Stimulated activated CD4-positive, alpha-beta T cell treated with anti-CD3 and anti-CD28 coated beads, Interleukin-1b, Interleukin-23, amount 100 ng/mL, for 4 hours (primary cell): Measurements from ENCODE around the gene PPP6C.
"Not testable (repeated sequence)": the region's sequence is repeated elsewhere in the genome, so short reads cannot be mapped to it uniquely, and the experiment has no call there.

Experiments
- DNase-seq, 2 donors: peaks; one replicate each; pipeline ENCODE4 v3.0.0-alpha.2; 2020; ENCODE audit warnings: low read depth in 2 of 2

PPP6C gene

DNA sequence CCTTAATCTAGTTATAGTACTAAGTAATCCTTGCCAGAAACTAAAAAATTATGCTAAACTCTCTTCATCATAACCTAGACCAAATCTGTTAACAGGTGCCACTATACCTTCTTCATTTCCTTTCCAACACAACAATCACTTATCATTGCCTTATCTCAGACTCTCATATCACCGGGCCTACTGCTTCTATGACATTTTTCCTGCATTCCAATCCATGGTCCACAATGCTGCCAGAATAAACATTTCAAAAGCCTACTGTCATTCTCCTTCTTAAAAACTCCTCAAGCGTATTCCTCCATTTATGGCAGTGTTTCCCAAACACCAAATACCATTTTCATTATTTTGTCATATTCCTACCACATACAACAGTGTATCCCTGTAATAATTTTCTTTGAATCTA lies 6.5 kb downstream of the PPP6C start:
- no peak for DNase-seq

DNA sequence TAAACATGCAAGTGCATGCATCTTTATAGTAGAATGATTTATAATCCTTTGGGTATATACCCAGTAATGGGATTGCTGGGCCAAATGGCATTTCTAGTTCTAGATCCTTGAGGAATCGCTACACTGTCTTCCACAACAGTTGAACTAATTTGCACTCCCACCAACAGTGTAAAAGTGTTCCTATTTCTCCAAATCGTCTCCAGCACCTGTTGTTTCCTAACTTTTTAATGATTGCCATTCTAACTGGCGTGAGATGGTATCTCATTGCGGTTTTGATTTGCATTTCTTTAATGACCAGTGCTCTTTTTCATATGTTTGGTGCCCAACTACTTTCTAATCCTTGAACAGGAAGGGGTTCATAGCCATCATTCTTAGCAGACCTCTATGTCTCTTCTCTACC lies 7.8 kb downstream of the PPP6C start:
- not testable (repeated sequence) for DNase-seq

DNA sequence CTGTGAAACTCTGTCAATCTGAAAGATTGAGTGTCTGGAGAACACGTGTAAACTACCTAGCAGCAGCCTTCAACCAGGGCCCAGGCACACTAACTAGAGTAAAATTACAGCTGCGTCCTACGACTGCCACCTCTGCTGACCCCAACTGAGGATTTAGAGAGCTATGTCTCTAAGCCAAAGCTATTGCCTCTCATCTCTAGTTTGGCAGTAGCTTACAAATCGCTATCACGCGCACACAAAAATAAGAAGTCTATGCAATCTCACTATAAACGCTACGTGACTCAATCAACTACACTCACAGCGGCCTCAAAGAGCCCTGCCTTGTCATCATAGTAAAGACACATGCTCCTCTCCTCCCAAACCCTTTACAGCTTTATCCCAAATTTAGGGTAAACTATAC lies 8.7 kb downstream of the PPP6C start:
- DNase-seq, result no peak

DNA sequence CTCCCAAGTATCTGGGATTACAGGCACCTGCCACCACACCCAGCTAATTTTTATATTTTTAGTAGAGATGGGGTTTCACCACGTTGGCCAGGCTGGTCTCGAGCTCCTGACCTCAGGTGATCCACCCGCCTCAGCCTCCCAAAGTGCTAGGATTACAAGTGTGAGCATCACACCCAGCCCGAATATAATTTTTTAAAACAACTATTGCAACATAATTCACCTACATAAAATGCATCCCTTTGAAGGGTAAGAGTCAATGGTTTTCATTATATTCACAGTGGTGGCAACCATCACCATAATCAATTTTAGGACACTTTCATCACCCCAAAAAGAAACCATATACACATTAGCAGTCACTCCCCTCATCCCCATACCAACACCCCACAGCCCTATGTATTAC lies 9.8 kb downstream of the PPP6C start:
- DNase-seq, result not testable (repeated sequence)

DNA sequence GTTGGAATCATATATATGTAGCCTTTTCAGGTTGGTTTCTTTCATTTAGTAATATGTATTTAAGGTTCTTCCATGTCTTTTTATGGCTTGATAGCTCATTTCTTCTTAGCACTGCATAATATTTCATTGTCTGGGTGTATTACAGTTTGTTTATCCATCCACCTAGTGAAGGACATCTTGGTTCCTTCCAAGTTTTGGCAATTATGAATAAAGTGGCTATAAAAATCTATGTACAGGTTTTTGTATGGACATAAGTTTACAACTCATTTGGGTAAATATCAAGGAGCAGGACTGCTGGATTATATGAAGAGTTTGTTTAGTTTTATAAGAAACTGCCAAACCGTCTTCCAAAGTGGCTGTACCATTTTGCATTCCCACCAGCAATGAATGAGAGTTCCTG lies 11.7 kb downstream of the PPP6C start:
- DNase-seq, result no peak

DNA sequence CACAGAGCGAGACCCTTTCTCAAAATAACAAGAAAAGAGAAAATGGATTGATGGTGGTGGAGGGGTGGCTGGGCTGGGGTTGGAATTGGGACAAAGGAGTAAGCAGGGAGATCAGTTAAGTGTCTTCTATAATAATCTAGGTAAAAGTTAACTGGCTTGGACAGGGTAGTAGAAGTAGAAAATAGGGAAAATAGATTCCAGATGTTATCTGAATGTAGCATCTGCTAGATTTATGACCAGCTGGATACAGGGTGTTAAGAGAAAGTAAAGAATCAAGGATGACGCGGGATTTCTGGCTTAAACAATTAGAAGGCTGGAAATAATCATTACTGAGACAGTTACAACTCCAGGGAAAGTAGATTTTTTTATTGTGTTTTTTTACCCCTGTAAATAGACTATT lies 13.0 kb downstream of the PPP6C start:
- no peak for DNase-seq

DNA sequence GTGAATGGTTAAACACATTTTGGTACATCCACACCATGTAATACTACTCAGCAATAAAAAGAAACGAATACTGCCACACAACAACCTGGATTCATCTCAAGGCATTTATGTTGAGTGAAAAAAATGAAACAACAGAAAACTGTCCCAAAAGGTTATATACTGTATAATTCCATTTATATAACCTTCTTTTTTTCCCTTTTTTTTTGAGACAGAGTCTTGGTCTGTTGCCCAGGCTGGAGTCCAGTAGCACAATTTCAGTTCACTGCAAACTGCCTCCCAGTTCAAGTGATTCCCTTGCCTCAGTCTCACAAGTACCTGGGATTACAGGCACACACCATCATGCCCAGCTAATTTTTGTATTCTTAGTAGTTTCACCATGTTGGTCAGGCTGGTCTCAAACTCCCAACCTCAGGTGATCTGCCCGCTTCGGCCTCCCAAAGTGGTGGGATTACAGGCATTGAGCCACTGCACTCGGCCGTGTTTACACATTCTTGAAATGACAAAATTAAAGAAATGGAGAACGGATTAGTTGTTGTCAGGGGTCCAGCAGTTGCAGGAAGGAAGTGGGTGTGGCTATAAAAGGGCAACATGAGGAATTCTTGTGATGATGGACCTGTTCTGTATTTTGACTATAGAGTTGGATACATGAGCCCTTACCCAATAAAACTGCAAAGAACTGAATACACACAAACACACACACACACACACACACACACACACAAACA lies 17.4 kb downstream of the PPP6C start:
- DNase-seq, result no peak

DNA sequence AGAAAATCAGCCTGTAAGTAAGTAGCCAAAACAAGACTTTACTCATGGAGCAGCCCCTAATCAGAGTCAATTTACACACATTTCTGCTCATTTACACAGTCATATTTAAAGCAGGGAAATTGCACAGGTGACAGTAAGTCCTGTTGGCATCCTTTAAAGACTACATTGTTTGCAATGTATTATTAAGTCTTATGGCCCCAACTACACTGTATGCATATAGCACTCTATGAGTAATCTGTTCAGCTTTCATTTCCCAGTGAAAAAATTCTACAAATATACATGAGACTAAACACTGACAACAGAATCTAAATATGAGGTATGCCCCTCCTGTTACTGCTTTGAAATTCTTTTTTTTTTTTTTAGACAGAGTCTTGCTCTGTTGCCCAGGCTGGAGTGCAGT lies 19.7 kb downstream of the PPP6C start:
- DNase-seq, result no peak

DNA sequence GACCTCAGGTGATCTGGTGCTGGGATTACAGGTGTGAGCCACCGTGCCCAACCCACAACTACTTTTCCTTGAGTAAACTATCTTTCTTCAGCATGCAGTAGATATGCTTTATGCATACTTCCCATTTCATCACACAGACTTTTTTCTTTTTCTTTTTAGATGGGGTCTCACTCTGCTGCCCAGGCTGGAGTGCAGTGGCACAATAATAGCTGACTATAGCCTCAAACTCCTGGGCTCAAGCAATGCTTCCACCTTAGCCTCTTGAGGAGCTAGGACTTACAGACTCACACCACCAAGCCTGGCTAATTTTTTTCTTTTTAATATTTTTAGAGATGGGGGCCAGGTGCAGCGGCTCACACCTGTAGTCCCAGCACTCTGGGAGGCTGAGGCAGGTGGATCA lies 22.8 kb downstream of the PPP6C start:
- no peak for DNase-seq

DNA sequence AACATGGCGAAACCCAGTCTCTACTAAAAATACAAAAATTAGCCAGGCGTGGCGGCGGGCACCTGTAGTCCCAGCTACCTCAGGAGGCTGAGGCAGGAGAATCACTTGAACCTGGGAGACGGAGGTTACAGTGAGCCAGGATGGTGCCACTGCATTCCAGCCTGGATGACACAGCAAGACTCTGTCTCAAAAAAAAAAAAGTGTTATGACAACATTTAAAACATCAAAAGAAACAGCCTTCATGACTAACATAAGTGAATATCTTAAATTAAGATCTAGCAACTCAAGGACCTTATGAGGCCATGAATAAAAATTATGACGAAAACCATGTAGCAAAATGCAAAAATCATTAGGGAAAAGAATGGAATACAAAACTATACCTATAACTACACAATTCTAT lies 26.7 kb downstream of the PPP6C start:
- not testable (repeated sequence) for DNase-seq

DNA sequence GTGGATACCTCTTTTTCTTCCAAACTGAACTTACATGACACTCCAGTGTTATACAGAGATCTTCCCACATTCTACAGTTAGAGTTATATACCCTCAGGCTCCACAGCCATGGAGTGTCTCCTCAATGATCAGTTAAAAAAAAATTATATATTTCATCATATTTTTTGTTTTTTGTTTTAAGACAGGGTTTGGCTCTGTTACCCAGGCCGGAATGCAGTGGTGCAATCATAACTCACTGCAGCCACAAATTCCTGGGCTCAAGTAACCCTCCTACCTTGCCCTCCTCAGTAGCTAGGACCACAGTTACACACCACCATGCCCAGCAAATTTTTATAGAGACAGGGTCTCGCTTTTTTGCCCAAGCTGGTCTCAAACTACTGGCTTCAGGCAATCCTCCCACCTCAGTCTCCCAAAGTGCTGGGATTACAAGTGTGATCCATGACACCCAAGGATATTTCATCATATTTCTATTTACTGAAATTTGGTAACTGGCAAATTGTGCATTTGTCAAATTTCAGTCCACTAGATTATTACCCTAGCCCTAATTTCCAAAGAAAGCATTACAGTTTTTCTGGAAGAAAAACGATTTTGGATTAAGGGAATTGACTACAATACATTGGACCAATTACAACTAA lies 28.2 kb downstream of the PPP6C start:
- DNase-seq, result no peak

DNA sequence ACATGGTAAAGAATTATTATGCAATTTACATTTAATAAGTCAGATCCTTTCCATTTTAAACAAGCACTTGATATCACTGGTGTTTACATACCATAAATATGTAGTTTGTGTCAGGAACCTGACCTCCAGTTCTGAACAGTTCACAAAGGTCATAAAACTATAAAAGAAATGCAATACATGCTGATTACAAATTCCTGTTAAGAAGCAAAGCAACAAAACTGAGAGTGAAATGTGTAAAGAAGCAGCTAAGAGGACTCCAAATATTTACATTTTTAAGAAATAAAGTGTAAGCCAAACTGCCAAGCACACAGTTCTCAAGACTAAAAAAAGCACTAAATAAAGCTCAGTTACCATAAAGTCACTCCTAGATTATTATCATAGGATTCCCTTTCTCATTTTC lies 28.9 kb downstream of the PPP6C start:
- DNase-seq, result no peak

DNA sequence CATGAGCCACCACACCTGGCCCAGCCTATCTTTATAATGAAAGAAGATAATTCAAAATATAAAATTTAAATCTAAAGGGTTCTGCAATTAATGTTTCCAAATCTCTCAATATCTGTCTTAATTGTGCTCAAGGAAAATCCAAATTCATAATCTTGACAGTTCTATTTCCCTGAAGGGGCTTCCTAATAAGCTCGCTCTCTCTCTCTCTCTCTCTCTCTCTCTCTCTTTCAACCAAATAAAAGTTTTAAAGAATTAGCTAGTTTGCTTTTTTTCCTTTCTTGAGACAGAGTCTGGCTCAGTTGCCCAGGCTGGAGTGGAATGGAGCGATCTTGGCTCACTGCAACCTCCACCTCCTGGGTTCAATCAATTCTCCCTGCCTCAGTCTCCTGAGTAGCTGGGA lies 33.1 kb downstream of the PPP6C start:
- DNase-seq, result no peak

DNA sequence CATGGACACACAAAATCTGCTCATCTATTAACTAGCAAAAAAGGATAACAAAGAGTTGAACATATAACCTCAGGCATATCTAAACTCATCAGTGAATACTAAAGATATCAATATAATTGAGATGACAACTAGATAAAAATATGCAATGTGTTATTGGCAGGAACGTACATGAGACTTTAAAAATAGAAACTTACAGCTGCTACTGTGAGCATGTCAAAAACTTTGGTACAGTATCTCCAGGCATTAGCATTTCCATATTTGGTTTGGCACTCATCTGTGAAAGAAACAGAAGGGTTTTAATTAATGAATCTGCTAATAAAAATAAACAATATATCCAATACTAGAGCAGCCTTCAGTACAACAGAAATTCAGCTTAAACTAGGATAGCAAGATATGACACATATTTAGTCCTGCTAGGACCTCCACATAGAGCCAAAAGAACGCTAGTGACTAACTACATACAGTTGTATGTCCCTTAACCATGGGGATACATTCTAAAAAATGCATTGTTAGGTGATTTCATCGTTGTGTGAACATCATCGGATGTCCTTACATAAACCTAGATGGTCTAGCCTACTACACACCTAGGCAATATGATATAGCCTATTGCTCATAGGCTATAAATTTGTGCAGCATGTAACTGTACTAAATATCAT lies 35.8 kb downstream of the PPP6C start:
- no peak for DNase-seq

DNA sequence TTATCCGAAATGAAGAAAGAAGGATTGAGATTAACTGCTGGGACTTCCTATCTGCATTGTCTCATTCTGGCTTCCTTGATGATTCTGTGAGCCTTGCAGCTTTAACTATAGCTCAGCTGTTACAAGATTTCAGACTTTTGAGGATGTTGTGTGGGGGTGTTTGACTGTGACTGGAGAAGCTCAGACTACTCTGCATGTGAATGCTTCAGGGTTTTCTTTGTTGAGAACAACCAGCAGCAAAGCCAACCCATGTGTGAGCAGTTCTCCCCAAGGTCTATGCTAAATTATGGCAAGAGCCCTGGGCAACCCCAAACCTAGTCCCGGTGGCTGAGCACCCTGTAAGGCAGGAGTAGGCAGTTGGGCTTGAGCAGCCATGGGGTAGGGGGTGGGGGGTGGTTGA lies 37.9 kb downstream of the PPP6C start:
- no peak for DNase-seq

DNA sequence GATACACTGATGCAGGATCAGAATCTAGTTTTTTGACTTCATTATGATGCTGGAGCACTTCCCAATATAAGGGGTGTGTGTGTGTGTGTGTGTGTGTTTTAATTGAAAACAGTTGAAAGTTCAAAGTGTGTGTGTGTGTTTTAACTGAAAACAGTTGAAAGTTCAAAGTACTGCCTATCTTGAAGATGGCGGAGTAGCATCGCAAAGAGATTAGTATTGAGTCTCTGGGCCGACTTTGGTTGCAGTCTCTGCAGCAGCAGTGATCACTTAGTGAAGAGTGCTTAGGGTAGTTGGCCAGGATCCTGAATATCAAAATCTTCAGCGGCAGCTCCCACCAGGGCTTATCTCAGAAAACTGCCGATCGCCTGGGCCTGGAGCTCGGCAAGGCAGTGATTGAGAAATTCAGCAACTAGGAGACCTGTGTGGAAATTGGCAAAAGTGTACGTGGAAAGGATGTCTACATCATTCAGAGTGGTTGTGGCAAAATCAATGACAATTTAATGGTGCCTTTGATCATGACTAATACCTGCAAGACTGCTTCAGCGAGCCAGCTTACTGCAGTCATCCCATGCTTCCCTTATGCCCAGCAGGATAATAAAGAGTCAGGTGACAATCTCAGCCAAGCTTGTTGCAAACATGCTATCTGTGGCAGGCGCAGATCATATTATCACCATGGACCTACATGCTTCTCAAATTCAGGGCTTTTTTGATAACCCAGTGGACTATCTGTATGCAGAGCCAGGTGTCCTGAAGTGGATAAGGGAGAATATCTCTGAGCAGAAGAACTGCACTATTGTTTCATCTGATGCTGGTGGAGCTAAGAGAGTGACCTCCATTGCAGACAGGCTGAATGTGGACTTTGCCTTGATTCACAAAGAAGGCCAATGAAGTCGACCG lies 39.0 kb downstream of the PPP6C start:
- no peak for DNase-seq

DNA sequence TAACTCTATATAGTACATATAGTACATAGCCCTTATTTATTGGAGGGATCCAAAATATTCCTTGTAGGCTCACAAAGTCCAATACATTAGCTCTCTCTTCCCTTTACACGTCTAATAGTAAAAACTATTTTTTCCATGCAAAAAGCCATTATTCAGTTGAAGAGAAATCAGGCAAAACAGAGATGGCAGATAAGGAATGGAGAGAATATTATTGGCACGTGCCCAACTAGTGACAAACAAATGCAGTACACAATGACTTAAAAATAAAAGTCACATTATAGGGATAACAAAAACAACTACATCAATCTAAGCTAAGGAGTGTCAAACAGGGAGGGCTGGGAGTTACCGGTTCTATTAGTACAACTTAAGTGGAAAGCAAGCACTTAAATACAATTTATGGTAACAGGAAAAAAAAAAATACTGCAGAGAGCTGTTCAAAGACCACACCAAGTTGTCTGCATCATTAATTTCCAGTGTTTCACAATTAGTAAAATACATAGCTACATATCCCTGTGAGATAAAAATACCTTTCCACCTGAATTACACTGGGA lies 42.1 kb downstream of the PPP6C start:
- no peak for DNase-seq

DNA sequence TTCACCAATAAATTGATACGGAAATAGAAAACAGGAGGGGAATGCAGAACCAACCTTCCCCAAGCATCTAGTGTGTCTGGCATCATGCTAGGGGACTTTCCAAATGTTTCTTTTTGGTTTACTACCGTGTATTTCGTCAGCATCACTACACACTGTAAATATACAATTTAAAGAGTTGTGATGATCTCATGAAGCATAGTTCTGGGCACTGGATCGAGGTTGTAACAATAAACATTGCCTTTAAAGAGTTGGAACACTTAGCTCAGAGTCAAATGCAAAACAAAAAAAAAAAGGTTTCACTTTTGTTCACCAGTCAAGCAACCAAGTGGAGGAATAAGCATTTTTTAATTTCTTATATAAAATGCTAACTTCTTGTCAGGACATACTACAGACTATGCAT lies 43.4 kb downstream of the PPP6C start:
- no peak for DNase-seq

DNA sequence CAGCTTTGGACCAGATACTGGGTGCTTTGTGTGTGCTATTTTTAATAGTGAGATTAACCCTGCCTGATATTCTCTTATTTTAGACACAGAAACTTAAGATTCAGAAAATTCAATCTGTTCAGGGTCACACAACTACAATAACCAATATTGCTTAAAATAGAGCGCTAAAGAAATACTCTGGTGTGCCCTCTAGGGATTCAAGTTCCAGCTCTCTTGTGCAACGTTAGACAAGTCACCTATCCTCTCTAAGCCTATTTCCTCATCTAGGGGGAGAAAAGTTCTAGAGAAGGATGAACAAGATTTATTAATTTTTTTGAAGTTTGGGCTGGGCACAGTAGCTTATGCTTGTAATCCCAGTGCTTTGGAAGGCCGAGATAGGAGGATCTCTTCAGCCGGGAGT lies 44.2 kb downstream of the PPP6C start:
- DNase-seq, result no peak

DNA sequence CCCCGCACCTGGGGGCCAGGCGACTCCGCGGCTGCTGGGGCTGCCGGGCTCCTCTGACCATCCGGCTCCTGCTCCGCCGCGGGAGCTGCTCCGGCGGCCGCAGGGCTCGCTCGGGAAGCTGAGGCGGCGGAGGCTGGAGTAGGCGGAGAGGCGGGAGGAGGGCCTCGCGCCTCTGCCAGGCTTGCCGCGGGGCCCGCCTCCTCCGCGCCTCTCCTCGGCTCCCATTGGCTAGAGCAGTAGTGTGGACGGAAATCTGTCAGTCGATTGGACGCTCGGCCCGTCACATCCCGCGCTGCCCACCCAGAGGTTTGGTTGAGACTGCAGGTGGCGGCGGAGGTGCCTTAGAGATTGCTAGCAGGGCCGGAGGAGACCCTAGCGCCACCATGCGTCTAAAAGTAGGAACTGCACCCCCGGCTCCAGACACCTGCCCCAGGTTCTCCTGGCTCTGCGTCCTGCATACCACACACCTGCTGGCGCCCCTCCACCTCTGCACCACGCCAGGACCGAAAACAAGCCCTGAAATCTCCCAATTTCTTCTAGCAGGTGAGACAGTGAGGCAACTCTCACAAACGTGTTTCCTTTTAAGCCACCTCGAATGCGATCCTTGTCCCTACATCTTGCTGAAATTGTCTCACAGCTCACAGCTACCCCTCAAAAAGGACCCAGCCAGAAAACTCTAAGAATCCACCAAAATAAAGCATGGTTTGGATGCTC lies 46.1 kb downstream of the PPP6C start, which contains the start of gene SCAI:
Gene SCAI (minus strand): TSS at position 152 of the 714 bp plus-strand sequence. CDS start 91 bp downstream, at position 61.
- DNase-seq, result peak; percentile 94 to 97
